Activated T-helper 9 cell treated with anti-CD3 and anti-CD28 coated beads, Interleukin-2, amount 50 U/mL, for 16 hours (primary cell): ENCODE measurements around the gene TEAD3.

Source experiments
- DNase-seq: peaks from one replicate; pipeline ENCODE4 v3.0.0-alpha.2; 2020; ENCODE audit warnings: low read depth

TEAD3 gene

DNA sequence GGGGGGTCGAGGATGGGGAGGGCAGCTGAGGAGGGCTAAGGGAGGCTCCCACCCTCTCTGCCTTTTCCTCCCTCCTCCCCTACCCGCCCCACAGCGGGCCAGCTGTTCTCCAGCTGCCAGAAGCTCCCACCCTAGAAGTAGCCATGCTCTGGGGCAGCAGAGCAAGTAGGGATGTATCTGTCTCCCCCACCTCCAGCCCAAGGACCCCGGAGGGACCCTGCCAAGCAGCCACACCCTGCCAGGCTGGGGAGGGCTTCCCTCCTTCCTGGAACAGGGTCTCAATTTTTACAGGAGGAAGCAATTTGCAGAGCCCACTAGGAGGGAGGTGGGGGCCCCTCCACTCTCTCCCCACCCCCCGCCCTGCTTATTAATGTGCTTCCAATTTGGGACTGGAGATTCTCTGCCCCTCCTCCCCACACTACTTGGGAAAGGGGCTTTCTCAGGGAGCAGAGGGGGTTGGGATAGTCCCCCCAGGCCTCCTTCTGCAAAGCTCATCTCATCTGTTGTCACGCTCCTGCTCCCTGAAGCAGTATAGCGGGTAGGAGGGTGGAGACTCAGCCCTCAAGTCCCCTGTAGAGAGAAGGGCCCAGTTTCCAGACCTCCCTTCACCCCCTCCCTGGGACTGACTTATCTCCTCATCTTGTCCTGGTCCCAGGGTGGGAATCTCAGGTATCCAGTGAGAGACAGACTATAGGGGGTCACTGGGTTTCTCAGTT lies 4.5 kb downstream of the TEAD3 start:
- DNase-seq = no peak

DNA sequence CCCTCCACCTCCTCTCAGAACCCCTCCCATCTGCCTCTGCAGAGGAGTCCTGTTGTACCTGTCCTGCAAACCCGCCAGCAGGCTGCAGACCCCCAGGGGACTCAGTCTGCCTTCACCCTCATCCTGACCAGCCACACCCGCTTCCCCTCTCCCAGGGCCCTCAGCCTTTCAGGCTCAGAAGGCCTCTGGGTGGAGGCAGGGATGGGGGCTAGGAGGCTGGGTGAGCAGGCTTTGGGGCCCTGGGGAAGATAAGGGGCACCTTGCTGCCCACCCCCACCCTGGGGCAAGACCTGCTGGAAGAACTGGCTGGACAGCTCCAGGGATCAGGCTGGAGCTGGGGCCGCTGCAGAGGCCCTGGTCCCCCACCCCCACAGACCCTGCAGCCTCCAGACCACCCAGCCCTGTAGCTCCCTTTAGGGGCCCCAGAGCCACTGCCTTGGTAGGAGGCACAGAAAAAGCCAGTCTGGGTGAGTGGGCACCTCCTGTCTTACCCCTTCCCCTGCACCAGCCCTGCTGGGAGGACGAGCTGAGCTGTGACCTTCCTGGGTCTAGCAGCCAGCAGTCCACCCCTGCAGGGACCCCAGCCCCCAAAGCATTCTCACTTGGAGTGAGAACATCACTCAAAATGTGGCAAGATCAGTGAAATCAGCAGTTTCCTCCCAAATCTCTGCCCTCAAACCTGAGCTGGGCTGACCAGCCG lies 5.2 kb downstream of the TEAD3 start:
- no peak for DNase-seq

DNA sequence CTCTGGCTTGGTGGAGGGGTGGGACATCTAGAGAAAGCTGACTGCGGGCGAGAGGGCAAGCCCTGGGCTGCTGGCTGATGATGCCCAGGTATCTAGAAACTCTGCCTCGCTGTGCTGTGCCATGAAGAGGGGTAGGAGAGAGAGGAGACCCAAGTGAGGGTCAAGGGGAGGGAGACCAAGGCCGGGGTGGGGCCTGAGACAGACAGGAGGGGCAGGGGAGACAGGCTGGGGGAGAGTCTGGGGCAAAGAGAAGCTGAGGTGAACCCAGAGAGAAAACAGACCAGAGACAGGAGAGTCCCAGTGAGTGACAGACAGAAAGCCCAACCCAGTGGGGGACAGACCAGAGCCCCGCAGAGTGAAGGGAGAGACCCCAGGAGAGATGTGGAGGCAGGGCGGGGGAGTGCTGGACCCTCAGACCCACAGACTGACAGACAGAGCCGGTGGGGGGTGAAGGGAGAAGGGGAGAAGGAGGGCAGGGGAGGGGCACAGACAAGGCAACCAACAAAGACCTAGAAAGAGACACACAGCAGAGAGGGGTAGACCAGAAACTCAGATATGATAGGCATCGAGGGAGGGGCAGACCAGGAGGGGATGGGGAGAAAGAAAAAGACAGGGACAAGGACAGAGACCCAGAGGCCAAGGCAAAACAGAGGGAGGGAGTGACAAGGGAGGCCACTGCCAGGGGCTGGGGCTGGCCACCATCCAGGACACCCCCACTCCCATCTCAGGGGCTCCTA lies 5.9 kb downstream of the TEAD3 start:
- no peak for DNase-seq

DNA sequence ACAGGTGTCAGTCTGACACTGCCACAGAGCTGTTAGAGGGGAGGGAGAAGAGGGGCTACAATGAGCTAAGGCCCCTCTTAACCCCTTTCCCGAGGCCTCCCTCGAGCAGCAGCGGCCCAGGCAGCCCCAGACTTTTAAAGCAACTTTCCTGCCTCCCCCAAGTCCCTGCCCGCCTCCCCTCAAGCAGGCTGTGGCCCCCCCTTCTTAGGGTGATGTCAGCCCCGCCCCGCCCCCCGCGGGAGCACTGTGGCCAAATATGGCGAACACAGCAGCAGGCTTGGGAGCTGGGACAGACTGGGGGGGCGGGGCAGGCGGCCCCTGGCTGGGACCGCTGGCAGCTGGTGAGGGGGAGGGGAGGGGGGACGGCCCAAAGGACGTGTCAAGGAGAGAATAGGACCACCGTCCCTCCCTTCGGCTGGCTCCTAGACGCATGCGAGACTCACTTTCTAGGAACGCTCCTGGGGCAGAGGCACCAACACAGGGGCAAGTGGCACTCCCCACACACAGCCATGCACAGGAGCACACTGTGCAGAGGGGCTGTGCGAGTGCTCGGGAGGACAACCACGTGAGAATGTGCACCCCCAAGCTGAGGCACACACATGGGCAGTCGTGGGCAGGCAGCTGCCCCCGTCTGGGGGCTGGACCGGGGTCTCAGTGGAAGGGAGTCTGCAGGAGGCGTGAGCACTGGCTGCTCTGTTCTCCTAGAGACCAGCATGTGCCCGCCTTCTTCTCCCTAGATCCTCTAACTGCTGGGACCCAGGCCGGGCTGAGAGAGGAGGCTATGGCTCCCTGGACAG lies 6.7 kb downstream of the TEAD3 start:
- no peak for DNase-seq

DNA sequence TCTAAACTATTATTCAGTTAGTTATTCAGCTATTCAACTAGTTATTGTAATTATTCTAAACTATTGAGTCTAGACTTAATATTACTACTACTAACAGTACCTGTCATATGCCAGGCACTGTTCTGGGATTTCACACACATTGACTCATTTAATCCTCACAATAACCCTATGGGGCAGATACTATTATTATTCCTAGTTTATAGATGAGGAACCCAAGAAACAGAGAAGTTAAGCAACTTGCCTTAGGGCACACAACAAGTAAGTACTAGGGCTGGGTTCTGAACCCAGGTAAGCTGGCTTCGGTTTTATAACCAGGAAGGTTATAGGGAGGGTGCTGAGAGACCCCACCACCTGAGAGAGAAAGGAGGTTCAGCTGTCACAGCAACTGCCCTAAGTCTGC lies 7.8 kb downstream of the TEAD3 start:
- DNase-seq = no peak

DNA sequence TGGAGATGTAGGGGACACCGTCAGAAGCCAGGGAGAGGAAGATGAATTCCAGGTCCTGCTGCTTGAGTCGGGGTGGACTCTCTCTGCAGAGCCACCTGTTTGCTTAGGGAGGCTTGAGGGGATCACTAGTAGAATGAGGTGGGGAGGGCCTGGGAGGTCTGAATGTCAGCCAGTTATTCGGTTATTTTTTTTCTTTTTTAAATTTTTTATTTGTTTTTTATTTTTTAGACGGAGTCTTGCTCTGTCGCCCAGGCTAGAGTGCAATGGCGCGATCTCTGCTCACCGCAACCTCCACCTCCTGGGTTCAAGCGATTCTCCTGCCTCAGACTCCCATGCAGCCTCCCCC lies 8.4 kb downstream of the TEAD3 start:
- DNase-seq = no peak

DNA sequence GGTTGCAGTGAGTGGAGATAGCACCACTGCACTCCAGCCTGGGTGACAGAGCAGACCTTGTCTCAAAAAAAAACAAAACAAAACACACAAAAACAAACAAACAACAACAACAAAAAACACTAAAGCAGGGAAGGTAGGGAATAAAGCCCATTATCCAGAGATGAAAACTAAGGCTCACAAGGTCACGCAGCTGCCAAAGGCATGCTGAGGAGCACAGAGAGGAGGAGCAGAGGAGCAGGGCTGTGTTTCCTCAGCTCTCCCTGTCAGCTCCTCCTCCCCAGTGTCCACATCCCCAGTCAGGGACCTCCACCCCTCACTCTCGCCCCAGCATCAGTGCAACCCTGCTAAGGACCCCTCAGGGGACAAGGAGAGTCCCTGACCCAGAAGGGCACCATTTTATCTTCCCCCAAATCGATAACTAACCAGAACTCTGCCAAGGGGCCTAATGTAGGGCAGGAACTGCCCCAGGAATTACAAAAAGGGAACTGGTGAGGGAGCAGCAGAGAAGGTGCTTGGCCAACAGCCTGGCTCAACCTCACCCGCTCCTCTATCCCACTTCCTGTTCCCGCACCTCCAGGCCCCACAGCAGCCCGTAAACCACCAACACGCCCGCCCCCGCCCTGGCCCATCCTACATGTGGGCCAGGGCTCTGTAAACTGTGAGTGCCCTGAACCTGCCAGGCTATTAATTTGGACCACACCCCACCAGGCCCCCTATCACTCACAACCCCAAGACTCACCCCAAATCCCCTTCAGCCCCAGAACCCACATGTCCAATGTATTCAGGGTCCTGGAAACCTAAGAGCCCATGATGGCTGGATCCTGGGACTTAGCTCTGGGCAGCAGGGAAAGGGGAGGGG lies 9.0 kb downstream of the TEAD3 start:
- no peak for DNase-seq

DNA sequence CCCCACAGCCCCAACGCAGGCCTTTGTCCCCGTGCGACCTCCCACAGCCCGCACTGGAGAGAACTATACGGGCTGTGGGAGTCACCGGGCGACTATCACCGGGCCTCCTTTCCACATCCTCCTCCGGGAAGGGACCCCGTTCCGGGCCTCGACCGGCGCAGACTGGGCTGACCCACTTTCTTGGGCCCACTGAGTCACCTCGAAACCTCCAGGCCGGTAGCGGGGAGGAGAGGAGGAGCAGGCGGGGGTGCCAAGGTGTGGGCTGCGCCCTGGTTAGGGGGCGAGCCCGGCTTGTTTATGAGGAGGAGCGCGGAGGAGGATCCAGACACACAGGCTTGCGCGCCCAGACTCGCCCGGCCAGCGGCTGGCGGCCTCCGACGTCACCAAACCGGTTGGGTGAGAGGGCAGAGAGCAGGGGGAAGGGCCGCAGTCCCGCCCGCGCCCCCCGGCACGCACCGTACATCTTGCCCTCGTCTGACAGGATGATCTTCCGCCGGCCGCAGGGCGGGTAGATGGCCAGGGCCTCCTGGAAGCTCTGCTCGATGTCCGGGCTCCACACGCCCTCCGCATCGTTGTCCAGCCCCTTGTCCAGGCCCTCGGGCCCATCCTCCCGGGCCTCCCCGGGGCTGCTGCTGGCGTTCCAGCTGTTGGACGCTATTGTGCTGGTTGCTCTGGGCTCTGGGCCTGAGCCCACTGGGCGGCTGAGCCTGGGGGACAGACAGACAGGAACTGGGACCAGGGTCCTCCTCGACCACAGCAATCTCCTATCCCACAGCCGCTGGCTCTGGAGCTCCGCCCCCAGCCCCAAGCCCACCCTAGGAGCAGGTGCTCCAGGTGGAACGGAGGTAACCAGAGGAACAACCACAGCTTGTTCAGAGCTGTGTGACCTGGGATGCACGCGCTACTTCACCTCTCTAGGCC lies 10.6 kb downstream of the TEAD3 start:
- DNase-seq = no peak

DNA sequence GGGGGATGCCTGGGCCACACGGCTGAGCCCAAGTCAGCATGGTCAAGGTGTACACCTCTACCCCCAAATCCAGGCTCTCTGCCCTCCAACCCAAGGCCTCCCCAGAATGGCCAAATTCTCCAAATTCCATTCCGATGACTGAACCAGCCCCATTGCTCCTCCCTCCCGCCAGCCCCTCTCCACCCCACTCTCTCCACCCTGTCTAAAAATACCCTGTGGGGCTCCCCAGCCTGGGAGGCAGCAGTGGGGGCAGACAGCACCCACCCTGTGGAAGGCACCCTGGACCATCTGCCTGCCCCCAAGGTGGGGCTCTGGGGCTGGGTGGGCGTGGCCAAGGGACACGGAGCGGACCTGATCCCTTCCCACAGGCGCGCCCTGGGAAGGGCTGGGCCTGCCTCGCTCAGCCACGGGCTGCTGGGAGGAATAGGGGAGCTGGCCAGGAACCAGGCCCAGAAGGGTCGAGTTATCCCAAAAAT lies 11.4 kb downstream of the TEAD3 start:
- no peak for DNase-seq

DNA sequence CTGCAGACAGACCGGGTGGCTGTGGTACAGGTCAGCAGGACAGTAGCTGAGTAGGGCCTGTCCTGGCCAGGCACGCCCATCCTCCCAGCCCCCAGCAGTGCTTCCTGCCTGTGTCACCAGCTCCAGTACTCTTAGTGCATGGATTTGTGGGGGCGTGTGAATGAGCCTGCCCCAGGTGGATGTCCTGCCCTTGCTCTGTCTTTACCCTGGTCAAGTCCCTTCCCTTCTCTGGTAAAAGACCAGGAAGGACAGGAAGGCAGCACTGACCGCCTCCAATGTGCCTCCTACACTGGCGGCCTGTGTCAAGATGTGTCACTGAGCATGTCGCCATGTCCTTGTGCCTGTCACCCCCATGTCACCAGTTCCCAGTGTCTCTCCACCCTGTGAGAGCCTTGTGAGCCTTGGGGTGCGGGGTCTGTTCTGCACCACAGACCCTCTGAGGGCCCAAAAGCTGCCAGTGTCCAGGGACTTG lies 11.9 kb downstream of the TEAD3 start:
- no peak for DNase-seq

DNA sequence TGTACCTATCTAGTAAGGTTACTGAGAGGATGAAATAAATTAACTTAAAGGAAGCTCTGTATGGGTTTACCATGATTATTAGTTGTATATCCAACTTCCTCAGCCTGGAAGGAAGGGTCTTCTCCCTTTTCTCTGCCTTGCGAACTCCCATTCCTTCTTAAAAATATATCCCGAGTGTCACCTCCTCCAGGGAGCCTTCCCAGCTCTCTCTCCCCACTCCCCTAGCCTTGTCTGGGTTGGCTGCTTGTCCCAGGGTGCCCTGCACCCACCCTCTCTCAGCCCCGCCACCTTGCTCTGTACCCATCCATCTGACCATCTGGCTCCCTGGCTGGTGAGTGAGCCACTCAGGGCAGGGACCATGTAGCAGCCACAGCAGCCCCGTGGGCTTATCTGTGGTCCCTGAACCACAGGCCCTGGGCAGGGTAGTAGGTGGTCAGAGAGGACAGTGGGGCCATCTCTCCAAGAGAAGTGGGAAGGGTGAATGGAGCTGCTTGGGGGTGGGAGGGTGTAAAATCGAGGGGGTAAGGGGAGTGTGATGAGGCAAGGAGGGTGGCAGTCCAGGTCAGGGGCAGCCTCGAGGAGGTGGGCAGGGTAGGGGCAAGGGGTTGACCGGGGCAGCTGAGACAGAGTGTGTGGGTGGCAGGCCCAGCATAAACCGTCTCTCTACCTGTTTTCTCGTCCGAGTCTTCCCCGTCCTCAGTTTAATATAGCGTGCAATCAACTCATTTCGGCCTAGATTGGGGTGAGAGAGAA lies 12.8 kb downstream of the TEAD3 start:
- DNase-seq = no peak

DNA sequence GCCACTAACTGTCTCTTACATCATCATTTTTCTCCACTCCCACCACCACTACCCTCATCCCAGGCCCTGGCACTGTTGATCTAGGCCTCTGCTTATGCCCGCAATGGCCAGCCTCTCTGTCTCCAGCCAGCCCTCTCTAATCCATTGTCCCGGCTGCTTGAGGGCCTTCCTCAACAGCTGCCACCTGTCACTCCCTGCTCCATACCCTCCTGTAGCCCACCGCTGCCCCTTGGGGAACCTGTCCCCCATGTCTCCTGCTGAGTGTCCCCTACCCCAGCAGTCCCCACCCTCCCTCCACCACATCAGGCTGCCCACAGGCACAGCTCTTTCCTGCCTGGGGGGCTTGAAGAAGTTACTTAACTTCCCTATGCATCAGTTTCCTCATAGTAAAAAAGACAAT lies 13.4 kb downstream of the TEAD3 start:
- no peak for DNase-seq

DNA sequence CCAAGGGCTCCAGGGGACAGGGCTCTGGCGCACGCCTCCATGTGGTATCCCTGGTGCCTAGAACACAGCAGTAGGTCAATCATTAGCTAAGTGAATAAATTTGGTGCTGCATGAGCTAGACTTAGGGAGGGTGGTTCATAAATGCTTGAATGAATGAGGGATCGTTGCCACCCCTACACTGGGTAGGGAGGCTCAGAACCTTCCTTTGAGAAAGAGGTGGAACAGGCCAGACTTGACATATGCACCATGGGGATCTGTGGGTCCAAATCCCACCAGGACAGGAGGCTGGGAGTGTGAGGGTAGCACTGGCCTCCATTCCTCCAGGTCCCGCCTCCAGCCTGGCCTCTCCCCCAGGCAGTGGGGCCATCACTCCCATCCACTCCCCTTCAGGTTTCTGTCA lies 13.8 kb downstream of the TEAD3 start:
- no peak for DNase-seq

DNA sequence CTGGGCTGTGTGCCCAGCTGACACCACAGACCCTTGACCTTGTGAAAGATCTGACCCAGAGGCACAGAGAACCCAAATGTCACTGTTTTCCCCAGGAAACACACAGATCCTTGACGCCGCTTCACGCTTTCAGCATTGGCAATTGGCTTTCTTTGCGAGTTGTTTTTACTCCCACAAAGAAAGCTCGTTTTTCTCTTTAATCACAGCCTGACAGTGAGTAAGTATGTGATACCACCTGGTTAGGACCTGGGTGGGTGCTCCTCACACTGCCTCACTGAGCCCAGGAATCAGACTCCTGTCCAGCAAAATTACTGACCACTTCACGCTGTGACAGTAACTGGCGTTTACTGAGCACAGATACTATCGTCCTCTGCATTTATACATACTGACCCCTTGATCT lies 15.7 kb downstream of the TEAD3 start:
- no peak for DNase-seq

DNA sequence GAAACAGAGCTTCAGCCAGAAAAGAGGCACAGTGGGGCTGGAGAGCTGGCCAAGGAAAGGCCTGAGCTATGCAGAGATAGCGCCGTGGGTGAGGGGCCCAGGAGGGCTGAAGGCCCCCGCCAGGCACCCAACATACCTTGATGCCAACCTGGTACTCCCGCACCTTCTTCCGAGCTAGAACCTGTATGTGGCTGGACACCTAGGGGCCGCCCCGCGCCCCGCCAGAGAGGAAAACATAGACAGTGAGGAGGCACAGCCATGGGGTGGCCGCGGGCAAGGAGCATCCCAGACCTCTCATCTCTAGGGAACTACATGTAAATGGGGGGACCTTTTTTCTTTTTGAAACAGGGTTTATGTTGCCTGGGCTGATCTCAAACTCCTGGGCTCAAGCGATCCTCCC lies 16.7 kb downstream of the TEAD3 start:
- DNase-seq = no peak

DNA sequence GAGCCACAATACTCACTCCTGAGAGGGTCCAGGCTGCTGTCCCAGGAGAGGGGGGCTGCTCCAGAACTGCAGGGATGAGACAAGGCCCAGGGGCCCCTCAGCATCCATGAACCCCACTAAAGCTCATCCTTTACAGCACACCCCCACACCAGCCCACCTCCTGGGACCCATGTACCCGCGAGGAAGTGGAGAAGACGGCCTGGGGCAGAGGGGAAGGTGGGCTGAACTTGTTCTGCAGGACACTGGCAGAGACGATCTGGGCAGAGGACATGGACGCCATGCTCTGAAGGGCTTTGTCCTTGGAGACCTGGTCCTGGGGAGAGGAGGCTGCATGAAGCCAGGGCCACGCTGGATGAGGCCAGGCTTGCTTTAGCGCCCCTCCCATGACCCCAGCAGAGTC lies 18.6 kb downstream of the TEAD3 start:
- DNase-seq = no peak

DNA sequence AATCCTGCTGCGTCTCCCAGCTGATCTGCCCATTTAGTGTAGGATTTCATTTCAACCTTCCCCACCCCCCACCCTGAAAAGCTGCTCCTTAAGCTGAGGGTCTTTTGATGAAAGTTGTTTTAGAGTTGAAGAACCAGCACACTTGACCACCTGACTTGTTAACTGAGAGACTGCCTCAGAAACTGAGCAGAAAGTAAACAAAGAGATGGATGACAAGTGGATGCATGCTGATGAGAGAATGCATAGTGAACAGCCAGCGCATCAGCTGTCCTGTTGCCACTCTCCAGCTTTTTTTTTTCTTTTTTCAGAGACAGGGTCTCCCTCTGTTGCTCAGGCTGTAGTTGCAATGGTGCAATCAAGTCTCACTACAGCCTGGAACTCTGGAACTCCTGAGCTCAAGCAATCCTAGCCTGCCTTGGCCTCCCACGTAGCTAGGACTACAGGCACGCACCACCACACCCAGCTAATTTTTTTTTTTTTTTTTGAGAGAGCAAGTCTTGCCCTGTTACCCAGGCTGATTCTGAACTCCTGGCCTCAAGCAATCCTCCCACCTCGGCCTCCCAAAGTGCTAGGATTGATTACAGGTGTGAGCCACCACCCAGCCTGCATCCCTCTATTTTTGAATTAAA lies 19.2 kb downstream of the TEAD3 start:
- no peak for DNase-seq

DNA sequence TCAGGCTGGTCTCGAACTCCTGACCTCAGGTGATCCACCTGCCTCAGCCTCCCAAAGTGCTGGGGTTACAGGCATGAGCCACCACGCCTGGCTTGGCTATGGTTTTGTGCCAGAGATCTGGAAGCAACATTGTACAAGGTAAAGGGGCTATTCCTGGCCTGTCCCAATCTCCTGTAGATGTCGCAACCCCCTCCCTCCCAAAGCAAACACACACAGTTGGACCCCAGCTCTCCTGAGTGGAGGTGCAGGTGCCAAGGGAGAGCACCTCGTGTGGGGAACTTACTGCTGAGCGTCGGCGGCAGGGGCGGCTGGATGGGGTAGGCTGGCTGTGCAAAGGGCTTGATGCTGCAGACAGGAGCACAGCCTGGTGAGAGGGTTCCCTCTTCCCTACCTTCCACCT lies 19.9 kb downstream of the TEAD3 start:
- DNase-seq = no peak

DNA sequence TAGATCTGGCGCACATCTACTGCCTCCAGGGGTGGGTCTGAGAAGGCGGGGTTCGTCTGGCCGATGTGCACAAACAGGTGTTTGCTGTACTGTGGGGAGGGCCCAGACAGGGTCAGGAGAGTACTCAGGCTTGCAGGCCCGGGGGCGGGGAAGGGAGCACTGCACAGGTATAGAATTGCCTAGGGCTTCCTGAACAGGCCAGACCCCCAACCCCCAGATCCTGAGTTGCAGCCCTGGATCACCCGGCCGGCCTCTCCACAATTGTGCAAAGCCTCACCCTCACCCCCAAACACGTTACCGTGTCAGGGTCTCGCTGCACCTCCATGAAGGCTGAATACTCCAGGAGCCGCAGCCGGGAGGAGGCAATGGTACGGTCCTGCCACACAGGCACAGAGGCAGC lies 20.9 kb downstream of the TEAD3 start:
- no peak for DNase-seq
